GM19324 (cell line): Measurements from ENCODE around the gene TMEM258.

Experiments
- ATAC-seq: cut with Tn5 transposase; IDR thresholded peaks from one replicate; pipeline ENCODE4 v1.9.1; 2021; ENCODE audit warnings: mild to moderate bottlenecking, moderate library complexity; ENCODE audit not compliant: unreplicated experiment, low FRiP score

The TMEM258 gene

DNA sequence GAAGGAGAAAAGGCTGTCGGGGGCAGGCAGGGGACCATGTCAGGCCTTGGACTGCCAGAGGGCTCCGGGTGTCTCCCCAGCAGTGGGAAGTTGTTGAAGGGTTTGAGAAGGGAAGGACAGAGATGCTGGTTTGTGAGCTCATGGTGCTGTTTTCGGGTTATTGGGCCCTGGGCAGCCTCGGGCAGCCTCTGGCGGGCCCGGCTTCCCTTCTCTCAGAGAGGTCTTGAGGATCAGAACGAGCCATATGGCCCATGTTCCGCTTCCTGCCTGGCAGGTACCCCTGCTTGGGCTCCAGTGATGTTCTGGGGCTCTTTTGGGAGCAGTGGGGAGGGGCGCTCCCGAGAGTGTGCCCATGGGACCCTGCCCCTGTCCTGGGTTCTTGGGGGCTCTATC lies 30.2 kb downstream of the TMEM258 start:
- no peak for ATAC-seq

DNA sequence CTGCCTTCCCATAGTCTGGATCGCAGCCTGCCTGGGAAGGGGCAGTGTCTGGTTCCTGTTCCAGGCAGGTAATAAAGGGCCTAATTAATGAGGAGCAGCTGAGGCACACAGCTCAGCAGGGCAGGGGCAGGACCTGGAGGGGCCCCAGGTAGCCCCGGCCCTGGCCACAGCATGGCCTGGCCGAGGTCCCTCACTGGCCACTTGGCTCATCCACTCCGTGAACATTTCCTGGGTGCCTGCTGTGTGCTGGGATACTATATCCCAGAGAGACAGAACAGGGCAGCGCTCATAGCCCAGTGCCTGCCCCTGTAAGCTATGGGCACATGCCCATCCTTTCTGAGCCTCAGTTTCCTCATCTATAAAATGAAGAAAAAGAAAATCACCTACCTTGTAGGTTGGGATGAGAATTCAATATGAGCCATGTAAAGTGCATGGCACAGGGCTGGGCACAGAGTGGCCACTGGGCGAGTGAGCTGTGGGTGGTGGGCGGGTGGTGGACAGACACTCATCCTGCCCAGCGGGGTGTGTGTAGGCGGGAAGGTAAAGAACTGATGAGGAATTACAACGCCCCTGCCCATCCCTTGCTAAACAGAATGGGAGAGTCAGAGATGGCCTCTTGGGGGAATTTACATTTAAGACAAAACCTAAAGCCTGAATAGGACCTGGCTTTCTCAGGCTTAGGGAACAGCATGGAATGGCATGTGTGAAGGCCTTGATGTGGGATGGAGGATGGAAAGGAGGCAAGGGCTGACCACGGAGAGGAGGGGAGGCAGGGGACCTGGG lies 30.8 kb downstream of the TMEM258 start:
- ATAC-seq, result no peak

GRCh38 chr11:61760946-61761345 lies 31.5 kb downstream of the TMEM258 start:
- ATAC-seq, result no peak

DNA sequence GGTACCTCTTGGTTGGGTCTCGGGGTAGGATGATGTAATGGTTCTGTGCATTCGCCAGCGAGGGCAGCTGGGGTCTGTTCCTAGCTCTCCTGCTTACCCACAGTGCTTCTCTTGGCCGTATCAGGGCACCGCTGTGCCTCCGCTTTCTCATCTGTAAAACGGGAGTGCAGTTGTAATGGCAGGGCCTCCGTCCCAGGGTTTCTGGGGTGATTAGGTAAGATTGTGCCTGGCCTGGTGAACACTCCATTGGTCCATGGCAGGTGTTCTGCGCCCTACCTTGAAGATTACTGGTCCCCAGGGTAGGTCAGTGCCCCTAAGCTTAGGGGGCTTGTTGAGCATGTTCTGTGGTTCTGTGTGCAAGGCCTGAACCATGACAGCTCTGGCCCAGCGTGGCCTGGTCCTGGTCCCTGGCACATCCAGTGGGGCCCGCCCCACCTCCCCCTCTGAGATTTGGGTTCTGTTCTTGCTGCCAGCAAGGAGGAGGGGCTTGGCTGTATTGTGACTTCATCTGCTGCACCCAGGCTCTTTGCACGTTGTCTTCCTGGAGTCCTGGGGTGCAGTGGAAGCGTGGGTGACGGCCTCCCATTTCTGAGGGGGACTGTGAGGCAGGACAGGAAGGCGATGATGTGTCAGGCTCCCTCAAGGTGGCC lies 35.1 kb downstream of the TMEM258 start:
- no peak for ATAC-seq

DNA sequence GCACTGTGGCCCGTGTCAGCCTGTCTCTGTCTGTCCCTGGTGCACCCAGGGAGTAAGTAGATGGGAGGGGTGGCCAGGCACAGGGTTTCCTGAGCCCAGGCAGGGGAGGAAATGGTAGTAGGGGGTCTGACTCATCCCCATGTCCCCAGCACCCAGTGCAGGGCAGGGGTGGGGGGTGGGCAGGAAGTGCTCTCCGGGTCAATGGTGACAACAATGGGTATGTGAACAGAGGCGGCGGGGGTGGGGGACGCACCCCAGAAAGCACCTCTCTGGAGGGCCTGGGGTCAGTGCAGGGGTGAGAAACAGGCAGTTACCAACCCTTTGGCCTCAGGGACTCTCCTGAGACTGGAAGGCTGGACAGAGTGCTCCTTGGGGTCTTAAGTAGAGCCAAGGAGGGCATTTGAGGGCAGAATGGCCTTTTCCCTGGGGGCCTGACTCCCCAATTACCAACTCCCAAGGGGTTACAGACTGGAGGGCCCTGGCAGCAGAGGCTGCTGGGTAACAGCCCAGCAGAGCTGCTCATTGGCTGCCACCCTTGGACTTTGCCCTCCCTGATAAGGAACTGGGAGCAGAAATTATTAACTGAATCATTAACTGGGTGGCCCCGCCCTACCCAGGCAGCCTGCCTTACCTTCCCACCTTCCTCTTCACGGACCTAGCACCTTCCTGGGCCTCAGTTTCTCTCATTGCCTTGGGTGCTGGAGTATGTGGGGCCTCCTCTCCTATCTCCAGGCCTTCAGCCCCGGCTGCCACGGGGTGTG lies 35.8 kb downstream of the TMEM258 start:
- no peak for ATAC-seq

DNA sequence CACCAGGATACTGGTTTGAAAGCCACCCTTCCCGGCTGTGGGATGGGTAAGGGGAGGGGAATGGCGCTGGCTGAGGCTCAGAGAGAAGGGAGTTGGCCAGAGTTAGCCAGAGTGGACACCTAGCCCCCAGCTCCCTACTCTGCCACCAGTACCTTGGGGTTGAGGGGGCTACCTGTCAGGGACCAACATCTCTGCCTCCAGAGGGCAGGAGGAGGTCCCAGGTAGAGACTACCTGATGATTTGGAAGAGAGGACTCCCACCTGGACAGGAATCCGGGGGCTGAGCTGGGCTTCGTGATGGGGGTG lies 36.3 kb downstream of the TMEM258 start:
- no peak for ATAC-seq

DNA sequence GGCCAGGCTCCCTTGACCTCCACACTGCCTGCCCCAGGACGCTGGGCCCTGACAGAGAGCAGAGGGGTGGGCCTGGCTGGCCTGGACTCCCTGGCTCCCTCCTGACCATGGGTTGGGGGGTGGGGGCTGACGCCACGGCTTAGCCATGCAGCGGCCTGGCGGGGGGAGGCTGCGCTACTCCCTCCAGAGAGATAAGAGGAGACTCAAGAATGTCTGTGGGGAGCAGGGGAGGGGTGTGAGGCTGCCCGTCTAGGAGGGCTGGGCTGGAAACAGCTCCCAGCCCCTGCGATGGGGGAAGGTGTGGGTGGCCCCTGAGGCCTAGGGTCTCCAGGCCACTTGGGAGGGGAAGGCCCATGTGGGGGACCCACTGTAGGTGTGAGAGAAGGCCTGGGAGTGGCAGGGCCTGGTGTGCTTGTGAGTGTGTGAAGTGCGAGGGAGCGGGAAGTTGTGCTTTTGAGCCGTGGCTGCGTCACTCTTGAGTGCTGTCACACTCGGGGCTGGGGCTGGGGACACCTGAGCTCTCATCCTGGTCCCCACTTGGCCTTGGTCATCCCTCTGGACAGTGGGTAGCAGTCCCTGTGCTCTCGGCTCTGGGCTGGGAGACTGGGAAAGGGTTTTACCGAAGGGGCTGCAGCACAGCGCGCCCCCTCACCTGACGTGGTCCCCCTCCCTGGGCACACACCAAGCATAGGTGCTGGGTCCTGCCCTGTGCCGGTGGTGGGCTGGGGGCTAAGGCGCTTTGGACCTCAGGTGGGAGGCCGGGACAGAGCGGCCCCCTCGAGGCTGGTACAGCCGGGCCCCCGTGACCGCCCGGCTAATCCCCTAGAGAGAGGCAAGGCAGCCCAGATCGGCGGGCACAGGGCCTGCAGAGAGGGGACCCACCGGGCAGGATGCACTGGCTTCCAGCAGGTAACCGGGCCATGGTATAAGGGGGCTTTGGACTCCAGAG lies 37.6 kb downstream of the TMEM258 start:
- ATAC-seq, result no peak

DNA sequence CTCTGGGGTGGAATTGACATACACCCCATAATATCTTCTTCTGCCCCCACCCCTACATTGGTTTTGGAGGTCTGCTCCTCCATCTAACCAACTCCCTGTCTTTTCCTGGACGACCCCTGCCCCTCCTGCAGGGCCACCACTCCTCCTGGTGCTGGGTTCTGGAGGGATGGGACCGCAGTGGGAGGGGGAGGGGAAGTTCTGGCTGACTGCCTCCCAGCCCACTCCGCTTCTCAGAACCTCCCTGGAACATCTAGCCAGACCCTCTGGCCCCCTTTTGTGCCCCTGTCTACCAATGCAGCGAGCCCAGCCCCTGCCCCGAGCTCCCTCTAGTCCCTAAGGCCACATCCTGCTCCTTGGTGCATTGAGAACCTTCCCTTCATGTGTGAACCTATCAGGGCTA lies 38.7 kb downstream of the TMEM258 start:
- ATAC-seq, result no peak

DNA sequence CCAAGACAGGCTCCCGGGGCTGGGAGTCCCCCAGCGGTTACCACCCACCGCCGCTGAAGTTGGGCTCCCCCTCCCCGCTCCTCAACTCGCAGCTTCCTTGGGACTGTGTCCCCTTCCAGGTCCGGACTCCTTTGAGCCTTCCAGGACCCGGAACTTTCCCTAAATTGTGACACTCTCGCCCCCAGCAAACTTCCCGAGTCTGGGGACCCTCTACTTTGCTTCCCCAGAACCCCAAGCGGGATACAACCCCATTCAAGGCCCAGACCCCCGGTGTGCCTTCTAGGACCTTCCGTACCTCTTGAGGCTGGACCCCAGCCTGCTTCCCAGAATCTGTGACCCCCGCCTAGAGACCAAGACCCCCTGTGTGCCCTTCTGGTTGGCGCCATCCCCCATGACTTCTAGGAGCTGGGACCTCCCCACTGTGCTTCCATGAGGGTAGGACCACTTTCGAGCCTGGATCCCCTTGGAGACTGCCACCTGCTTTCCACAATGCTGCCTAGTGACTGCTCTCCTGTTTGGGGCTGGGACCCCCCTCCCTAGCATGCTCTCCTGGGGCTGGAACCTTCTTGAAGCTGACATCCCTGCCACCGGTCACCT lies 39.4 kb downstream of the TMEM258 start:
- ATAC-seq, result no peak

DNA sequence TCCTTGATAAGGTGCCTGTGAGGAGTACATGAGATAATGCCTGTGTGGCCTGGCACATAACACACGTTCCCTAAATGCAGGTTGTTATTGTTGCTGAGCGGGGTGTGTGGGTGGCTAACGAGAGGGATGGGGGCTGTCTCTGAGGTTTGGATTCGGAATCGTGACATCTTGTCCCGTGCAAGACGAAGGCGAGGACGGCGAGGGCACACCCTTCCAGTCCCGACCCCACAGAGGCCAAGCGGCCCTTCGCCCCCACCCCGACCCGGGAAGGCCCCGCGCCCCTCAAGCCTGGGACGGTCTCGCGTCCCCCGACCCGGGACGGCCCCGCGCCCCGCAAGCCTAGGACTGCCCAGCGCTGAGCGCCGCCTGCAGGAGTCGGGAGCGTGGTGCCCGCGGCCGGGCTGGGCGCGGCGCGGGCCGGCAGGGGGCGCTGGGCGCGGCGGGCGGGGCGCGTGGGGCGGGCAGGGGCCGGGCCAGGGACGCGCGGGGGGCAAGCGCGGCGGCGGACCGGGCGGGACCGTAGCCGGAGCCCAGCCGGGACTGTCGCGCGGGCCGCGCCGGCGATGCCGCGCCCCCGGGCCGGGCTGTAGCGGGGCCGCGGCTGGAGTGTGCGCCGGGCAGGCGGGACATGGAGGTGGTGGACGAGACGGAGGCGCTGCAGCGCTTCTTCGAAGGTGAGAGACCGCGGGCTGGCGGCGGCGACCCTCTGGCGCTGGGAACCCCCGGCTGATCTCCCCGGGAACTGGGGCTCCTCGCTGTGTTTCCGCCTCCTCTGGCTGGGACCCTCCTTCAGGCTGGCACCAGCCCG lies 40.1 kb downstream of the TMEM258 start, which contains the start of gene MYRF:
Gene MYRF (plus strand): TSS at position 520 of the 808 bp plus-strand sequence. CDS start 109 bp downstream, at position 629.
- no peak for ATAC-seq

DNA sequence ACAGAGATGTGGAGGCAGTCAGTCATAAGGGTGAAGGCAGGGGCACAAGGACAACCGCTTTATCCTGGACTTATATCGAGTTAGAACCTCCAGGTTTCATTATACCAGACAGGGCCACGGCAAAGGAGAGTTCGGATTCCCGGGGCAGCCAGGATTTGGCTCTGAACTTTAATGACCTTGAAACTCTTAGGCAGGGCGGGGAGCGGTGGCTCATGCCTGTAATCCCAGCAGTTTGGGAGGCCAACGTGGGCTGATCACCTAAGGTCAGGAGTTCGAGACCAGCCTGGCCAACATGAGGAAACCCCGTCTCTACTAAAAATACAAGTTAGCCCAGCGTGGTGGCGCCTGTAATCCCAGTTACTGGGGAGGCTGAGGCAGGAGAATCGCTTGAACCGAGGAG lies 41.0 kb downstream of the TMEM258 start:
- ATAC-seq, result no peak

GRCh38 chr11:61750631-61751273 lies 41.6 kb downstream of the TMEM258 start:
- no peak for ATAC-seq

DNA sequence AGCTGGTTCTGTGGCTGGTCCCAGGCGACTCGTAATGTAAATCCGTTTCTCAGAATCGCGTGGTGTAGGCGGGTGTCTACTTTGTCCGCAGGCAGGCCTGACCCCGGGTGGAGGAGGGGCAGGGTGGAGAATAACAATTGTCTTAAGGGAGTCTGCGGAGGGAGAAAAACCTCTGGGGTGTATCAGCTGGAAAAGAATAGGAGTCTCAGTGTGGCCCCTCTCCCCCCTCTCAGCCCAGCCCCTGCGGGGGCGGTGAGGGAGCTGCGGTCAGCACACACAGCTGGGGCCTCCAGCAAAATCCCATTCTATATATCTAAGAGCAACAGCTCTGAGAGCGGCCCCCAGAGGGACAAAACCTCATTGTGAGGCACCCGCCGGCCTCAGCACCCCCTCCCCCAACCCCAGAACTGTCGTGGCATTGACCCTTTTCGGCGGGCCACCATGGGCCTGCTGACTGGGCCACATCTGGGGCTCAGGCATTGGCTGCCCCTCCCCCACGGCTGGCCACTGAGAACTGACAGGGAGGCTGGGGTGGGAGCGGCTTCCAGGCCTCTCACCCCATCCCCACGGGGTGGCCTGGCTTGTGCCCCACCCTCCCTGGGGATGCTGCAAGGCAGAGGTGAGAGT lies 42.7 kb downstream of the TMEM258 start:
- ATAC-seq, result no peak

- ATAC-seq, result no peak
Observed at GRCh38 chr11:61747967-61748285, 44.5 kb downstream of the TMEM258 start.

DNA sequence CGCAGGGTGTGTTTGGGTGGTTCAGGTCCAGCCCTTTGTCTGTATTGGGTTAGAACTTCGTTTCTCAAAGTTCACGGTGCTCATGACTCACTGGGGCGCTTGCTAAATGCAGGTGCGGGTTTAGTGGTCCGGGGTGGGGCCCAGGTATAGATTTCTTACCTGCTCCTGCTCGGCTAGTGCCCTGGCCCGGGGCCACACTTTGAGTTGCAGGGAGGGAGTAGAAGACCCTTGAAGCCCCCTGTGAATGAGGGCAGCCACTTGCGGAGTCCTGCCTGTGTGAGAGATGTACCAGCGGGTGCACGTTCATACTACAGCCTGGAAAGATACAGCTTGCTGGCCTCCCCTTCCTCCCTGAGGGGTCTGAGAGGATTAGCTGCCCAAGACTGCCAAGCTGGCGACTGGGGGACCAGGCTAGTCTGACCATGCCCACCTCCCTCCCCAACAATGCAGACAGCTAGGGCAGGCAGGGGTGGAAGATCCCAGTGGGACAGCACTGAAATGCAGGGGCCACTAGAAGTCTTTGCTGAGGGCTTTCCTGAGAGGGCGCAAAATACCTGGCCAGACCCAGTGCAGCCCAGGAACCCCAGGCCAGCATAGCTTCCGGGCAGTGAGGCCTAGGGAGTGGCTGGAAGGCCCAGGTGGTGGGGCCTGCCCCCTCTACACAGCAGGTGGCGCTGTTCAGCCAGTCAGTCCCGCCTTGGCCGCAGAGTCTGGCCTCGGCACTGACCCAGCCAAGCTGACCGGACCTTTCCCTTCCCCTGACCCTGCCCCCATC lies 45.0 kb downstream of the TMEM258 start:
- ATAC-seq, result peak; percentile 46

DNA sequence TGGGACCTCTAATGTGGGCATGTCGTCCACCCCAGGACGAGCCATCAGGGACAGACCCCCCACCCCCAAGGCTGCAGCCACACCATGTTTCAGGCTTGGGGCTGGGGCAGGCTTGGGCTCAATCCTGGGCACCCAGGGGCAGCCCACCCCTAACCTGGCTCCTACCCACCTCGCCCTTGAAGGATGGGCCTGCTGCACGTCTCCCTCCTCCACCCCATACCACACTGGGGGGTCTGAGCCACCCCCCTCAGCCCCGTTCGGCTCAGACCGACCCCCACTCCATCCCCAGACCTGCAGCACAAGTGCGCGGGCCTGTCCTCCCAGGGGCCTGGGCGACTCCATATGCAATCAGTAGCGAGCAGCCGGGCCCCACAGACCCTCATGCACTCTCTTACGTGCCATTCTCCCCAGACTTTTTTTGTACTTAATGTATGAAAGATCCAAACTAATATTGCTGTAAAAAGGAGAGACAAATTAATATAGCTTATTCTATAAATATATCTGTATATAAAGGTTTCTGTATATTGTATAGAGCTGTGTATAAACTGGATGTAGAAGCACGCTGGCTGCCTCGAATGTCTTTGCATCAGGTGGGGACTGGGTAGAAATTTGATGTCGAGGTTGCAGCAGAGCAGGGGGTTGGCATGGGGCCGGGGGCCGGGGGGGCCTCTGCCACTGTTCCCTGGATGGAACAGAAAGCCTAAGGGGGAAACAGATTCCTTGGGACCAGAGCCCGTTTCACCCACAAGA lies 45.8 kb downstream of the TMEM258 start:
- no peak for ATAC-seq
